Neural crest cell (in vitro differentiated cells): ENCODE measurements around the gene LRRC31. TPM values are rescaled to one million over a fixed set of nuclear protein-coding genes. Genes with fewer than 3 reads are reported as not detected.

ENCODE experiments used
- DNase-seq: peaks from one replicate; pipeline ENCODE4 v3.0.0; 2021; ENCODE audit warnings: low read depth, mixed read lengths, low spot score
- H3K27ac Mint-ChIP-seq: one replicate; pipeline ENCODE4 v1.8.0; 2021; ENCODE audit warnings: mild to moderate bottlenecking, mixed read lengths; ENCODE audit not compliant: unreplicated experiment
- H3K27me3 Mint-ChIP-seq: 2 replicates; pipeline ENCODE4 v1.8.0; 2021; ENCODE audit warnings: low read depth, mild to moderate bottlenecking, mixed read lengths
- H3K36me3 Mint-ChIP-seq: 2 replicates; pipeline ENCODE4 v1.8.0; 2021; ENCODE audit warnings: low read depth, mild to moderate bottlenecking, mixed read lengths
- H3K4me1 Mint-ChIP-seq: 2 replicates; pipeline ENCODE4 v1.8.0; 2021; ENCODE audit warnings: mixed read lengths
- H3K4me3 Mint-ChIP-seq: one replicate; pipeline ENCODE4 v1.8.0; 2021; ENCODE audit warnings: mild to moderate bottlenecking, mixed read lengths
- H3K9me3 Mint-ChIP-seq: 2 replicates; pipeline ENCODE4 v1.8.0; 2021; ENCODE audit warnings: mixed read lengths
- total RNA-seq: library from RNA; stranded (reverse); gene quantifications from 2 replicates; pipeline ENCODE4 v1.2.1, GENCODE V29; 2021
- TF ChIP-seq, protein P1 (sequence below): fragments of 200-600 bp; sonication (generic); conservative IDR thresholded peaks from 2 replicates; pipeline ENCODE4 v1.5.0; 2021; ENCODE audit warnings: antibody characterized with exemption, mild to moderate bottlenecking

Gene LRRC31
- total RNA-seq, 1 donor from 2014 or later, result not detected

DNA sequence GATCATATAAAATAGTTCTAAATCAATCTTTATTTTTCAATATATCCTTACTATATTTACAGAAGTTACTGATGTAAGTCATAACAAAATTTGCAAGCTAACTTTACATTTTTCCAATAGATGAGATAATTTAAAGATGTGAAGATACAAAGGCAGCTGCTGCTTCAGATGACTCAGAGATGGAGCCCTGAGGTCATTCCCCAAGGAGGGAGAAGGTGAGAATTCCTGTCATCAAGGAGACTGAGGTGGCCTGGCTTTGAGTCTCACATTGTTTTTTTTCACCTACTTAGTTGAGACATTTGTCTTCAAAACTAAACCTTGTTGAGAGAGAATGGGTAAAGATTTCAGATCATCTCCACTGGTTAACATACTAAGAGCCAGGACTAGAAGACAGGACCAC lies 37.7 kb upstream of the LRRC31 start:
- TF ChIP-seq, protein P1, sequence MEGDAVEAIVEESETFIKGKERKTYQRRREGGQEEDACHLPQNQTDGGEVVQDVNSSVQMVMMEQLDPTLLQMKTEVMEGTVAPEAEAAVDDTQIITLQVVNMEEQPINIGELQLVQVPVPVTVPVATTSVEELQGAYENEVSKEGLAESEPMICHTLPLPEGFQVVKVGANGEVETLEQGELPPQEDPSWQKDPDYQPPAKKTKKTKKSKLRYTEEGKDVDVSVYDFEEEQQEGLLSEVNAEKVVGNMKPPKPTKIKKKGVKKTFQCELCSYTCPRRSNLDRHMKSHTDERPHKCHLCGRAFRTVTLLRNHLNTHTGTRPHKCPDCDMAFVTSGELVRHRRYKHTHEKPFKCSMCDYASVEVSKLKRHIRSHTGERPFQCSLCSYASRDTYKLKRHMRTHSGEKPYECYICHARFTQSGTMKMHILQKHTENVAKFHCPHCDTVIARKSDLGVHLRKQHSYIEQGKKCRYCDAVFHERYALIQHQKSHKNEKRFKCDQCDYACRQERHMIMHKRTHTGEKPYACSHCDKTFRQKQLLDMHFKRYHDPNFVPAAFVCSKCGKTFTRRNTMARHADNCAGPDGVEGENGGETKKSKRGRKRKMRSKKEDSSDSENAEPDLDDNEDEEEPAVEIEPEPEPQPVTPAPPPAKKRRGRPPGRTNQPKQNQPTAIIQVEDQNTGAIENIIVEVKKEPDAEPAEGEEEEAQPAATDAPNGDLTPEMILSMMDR, result no peak
- H3K27ac Mint-ChIP-seq, result no peak overlapping the region
- no peak for DNase-seq
- H3K4me1 Mint-ChIP-seq, result no peaks in the 10 kb centered on the region
- no peak overlapping the region for H3K4me3 Mint-ChIP-seq
- H3K36me3 Mint-ChIP-seq, result peaks cover 4% of the 10 kb centered on the region
- no peaks in the 10 kb centered on the region for H3K27me3 Mint-ChIP-seq
- H3K9me3 Mint-ChIP-seq, result peaks cover 5% of the 10 kb centered on the region

DNA sequence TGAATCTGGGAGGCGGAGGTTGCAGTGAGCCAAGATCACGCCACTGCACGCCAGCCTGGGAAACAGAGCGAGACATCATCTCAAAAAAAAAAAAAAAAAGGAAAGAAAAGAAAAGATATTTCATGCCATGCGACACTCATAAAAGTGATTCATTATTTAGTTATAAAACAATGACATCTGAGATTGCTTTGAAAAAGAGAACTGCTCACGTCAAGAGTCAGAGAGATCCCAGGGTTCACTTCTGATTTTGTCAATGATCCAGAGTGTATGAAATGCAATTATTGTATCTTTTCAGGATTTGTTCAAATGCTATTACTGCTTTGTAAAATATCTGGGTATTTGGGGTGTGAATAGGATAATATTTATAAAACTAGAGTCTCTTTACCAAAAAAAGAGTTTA lies 35.7 kb upstream of the LRRC31 start:
- DNase-seq, result no peak
- H3K4me3 Mint-ChIP-seq, result no peak overlapping the region
- H3K36me3 Mint-ChIP-seq, result peaks cover 12% of the 10 kb centered on the region
- H3K9me3 Mint-ChIP-seq, result peaks cover 13% of the 10 kb centered on the region
- TF ChIP-seq, protein P1, result no peak
- H3K4me1 Mint-ChIP-seq, result no peaks in the 10 kb centered on the region
- no peaks in the 10 kb centered on the region for H3K27me3 Mint-ChIP-seq
- no peak overlapping the region for H3K27ac Mint-ChIP-seq

DNA sequence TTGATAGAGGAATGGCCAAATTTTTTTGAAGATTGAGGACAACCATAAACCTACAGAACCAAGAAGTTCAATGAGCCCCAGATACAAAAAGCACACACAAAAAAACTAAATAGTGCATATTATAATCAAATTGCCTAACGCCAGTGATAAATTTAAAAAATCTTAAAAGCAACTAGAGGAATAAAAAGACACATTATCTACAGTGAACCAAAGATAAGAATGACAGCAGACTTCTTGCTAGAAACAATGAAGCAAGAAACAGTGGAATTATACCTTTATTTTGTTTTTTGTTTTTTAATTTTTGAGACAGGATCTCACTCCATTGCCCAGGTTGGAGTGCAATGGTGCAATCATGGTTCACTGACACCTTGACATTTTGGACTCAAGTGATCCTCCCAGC lies 31.7 kb upstream of the LRRC31 start:
- H3K27me3 Mint-ChIP-seq, result no peaks in the 10 kb centered on the region
- peaks cover 22% of the 10 kb centered on the region for H3K9me3 Mint-ChIP-seq
- no peaks in the 10 kb centered on the region for H3K4me1 Mint-ChIP-seq
- no peak overlapping the region for H3K27ac Mint-ChIP-seq
- no peak overlapping the region for H3K4me3 Mint-ChIP-seq
- TF ChIP-seq, protein P1, result no peak
- H3K36me3 Mint-ChIP-seq, result peaks cover 13% of the 10 kb centered on the region
- no peak for DNase-seq

DNA sequence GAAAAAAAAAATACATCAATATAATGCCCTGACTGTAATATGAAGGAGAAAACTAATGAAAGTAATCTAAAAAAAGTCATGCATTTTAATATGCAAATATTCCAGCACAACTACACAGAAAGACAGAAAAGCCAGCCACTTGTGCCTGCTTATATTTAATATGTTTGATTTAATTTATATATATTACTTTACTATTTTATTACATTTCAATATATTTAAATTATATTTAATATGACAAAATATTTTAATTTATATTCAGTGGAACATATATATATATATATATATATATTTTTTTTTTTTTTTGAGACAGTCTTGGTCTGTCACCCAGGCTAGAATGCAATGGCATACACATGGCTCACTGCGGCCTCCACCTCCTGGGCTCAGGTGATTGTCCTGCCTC lies 27.5 kb upstream of the LRRC31 start:
- TF ChIP-seq, protein P1, result no peak
- no peak overlapping the region for H3K4me3 Mint-ChIP-seq
- no peaks in the 10 kb centered on the region for H3K27me3 Mint-ChIP-seq
- no peak overlapping the region for H3K27ac Mint-ChIP-seq
- DNase-seq, result no peak
- peaks cover 18% of the 10 kb centered on the region for H3K9me3 Mint-ChIP-seq
- H3K4me1 Mint-ChIP-seq, result no peaks in the 10 kb centered on the region
- peaks cover 9% of the 10 kb centered on the region for H3K36me3 Mint-ChIP-seq

DNA sequence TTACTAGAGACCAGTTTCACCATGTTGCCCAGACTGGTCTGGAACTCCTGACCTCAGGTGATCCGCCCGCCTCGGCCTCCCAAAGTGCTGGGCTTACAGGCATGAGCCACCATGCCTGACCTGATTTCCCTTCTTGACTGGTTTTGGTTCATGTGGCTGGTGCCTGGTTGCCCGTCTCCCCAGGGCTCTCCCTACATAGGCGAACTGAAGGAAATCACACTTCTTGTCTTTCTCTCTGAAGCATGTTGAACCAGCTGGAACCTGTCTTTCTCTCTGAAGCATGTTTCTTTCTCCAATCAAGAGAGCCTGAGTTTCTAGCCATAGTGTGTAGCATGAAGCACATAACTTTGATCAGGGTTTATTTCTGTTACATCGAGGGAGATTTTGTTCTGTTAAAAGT lies 25.3 kb upstream of the LRRC31 start:
- Mint-ChIP-seq H3K27me3 (no peaks in the 10 kb centered on the region), H3K4me3 (no peak overlapping the region), H3K36me3 (no peaks in the 10 kb centered on the region), H3K9me3 (peaks cover 10% of the 10 kb centered on the region), H3K27ac (peak overlapping the region; percentile 25), H3K4me1 (no peaks in the 10 kb centered on the region)
- no peak for DNase-seq
- TF ChIP-seq, protein P1, result no peak

DNA sequence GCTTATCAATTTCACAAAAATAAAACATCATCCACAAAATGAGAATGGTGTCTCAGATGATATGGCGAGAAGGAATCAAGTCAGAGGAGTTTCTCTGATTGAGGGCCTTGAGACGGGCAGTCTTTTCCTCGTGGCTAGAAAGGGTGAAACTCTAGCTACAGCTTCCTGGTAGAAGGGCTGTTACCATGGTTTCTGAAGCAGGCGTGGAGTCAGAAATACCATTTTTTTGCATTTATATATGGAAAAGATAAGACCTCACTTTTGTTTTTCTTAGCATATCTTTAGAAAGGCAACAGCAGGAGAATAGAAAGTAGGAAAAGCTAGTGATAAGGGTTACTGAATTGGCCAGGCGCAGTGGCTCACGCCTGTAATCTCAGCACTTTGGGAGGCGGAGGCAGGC lies 24.4 kb upstream of the LRRC31 start:
- H3K27me3 Mint-ChIP-seq, result no peaks in the 10 kb centered on the region
- no peak for DNase-seq
- H3K9me3 Mint-ChIP-seq, result peaks cover 5% of the 10 kb centered on the region
- no peak overlapping the region for H3K27ac Mint-ChIP-seq
- H3K4me3 Mint-ChIP-seq, result no peak overlapping the region
- no peaks in the 10 kb centered on the region for H3K36me3 Mint-ChIP-seq
- H3K4me1 Mint-ChIP-seq, result no peaks in the 10 kb centered on the region
- TF ChIP-seq, protein P1, result no peak
